Gastrocnemius medialis (tissue), 4 donors: ENCODE data around the gene KCNK13.

ENCODE experiments used
- POLR2A ChIP-seq, 2 donors: fragments of 450-650 bp; IDR thresholded peaks; one replicate each; pipeline ENCODE4 v1.6.1; 2017; ENCODE audit warnings: antibody characterized with exemption in 2 of 2, mild to moderate bottlenecking in 2 of 2, moderate library complexity in 2 of 2
- TF ChIP-seq, protein P1 (sequence below), 5 experiments: fragments of 450-650 bp in 3 of 5; fragments of 200-600 bp in 2 of 5; sonication (generic) in 2 of 5; IDR thresholded peaks in 4 of 5; conservative IDR thresholded peaks in 1 of 5; 1 replicate in 4 of 5; 2 replicates in 1 of 5; pipeline ENCODE4 v1.5.1; 2016 to 2019; ENCODE audit warnings: antibody characterized with exemption in 5 of 5, mild to moderate bottlenecking in 3 of 5, moderate library complexity in 3 of 5

DNA sequence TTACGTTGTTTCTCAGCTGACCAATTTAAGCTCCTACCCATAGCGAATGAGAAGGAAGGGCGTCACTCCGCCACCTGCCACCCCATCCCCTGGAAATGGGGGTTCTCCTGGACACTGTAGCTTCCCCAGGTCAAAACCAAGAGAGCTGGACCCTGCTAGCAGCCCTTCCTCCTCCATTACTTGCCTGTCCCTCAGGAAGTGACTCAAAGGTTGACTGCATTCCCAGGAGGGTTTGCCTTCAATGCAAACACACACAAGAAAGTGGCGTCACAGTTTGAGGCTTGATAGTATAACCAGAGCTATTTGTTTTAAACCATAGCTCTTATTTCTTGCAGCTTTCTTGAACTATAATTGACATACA lies 79.1 kb downstream of the KCNK13 start:
- no peak for TF ChIP-seq POLR2A (IDR thresholded peaks at IDR 0.05)
- TF ChIP-seq, protein P1, sequence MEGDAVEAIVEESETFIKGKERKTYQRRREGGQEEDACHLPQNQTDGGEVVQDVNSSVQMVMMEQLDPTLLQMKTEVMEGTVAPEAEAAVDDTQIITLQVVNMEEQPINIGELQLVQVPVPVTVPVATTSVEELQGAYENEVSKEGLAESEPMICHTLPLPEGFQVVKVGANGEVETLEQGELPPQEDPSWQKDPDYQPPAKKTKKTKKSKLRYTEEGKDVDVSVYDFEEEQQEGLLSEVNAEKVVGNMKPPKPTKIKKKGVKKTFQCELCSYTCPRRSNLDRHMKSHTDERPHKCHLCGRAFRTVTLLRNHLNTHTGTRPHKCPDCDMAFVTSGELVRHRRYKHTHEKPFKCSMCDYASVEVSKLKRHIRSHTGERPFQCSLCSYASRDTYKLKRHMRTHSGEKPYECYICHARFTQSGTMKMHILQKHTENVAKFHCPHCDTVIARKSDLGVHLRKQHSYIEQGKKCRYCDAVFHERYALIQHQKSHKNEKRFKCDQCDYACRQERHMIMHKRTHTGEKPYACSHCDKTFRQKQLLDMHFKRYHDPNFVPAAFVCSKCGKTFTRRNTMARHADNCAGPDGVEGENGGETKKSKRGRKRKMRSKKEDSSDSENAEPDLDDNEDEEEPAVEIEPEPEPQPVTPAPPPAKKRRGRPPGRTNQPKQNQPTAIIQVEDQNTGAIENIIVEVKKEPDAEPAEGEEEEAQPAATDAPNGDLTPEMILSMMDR (IDR thresholded peaks at IDR 0.05 in 4 of 5, conservative IDR thresholded peaks at IDR 0.05 in 1 of 5), result no peak
